ENCODE data around the gene UEVLD. TPM values are rescaled to one million over a fixed set of nuclear protein-coding genes. Genes with fewer than 3 reads are reported as not detected.

UEVLD gene
- total and polyA plus RNA-seq, 9 of the 15 experiments (the other 6 are each of a cell fraction or from before 2014, with no cell fraction given) = 4.7 to 12.6 (median 7.4) TPM

- TF ChIP-seq ZNF280A (IDR thresholded peaks at IDR 0.05; ENCODE audit: low read depth, partially characterized antibody) (no peak), ZNF143 (CRISPR knock-in tag; IDR thresholded peaks at IDR 0.05) (no peak), BCOR (IDR thresholded peaks at IDR 0.05) (0 out of 2 replicates have a peak, but pooled peaks have one; percentile 11), ZNF408 (CRISPR knock-in tag; IDR thresholded peaks at IDR 0.05; ENCODE audit: low read depth) (no peak), XRCC5 (IDR thresholded peaks at IDR 0.05; ENCODE audit: low read depth, low read length) (no peak), FOXP1 (CRISPR knock-in tag; IDR thresholded peaks at IDR 0.05) (peak; percentile 90), NKRF (IDR thresholded peaks at IDR 0.05; ENCODE audit: borderline replicate concordance) (peak; percentile 89), ZNF512 (tag; IDR thresholded peaks at IDR 0.05) (no peak), PHF20 (IDR thresholded peaks at IDR 0.05; ENCODE audit: partially characterized antibody) (peak; percentile 95), CTCF (IDR thresholded peaks at IDR 0.05 in 2 of 3, conservative IDR thresholded peaks at IDR 0.05 in 1 of 3; ENCODE audit: insufficient read depth in 2 of 3, low read depth in 1 of 3, low read length in 3 of 3) (peak in 1 of 3 experiments; percentile 22; a peak in 1 of 6 replicates), HNRNPLL (IDR thresholded peaks at IDR 0.05; ENCODE audit: low read depth, low read length, poor library complexity, severe bottlenecking) (peak; percentile 74), UBTF (IDR thresholded peaks at IDR 0.05; ENCODE audit: borderline replicate concordance in 1 of 2, low read depth in 2 of 2, low read length in 2 of 2) (0 out of 4 replicates have a peak, but pooled peaks of 1 of the 2 experiments have one; percentile 55), PML (IDR thresholded peaks at IDR 0.05; ENCODE audit: low read length) (peak; percentile 87), ZNF324 (CRISPR knock-in tag; IDR thresholded peaks at IDR 0.05) (0 out of 2 replicates have a peak, but pooled peaks have one; percentile 20), FIP1L1 (IDR thresholded peaks at IDR 0.05; ENCODE audit: low read depth, low read length, poor library complexity, severe bottlenecking) (peak; percentile 24), POLR2AphosphoS2 (IDR thresholded peaks at IDR 0.05; ENCODE audit: low read length) (peak; percentile 82; the same call in 1 of the 2 replicates), ZNF431 (CRISPR knock-in tag; IDR thresholded peaks at IDR 0.05) (peak; percentile 68; the same call in 1 of the 2 replicates)
Measured at GRCh38 chr11:18634140-18635032, 45.9 kb upstream of the UEVLD start, which contains the start of gene SPTY2D1 (continued).
